ENCODE data around the gene SIGLEC6. TPM values are rescaled to one million over a fixed set of nuclear protein-coding genes. Genes with fewer than 3 reads are reported as not detected.

SIGLEC6 gene
- total RNA-seq, 1 experiment from 2014 or later = 0.37 TPM

GRCh38 chr19:51567583-51567982 lies 36.1 kb upstream of the SIGLEC6 start (continued):
- TF ChIP-seq USF1 (CRISPR knock-in tag; IDR thresholded peaks at IDR 0.05) (no peak), SMAD4 (CRISPR knock-in tag; IDR thresholded peaks at IDR 0.05) (no peak), JAZF1 (CRISPR knock-in tag; IDR thresholded peaks at IDR 0.05) (no peak), PRRX2 (CRISPR knock-in tag; IDR thresholded peaks at IDR 0.05) (no peak), CTCF (IDR thresholded peaks at IDR 0.05) (no peak)

GRCh38 chr19:51566489-51567100 lies 35.1 kb upstream of the SIGLEC6 start:
- ATAC-seq (no peak), DNase-seq (ENCODE audit: low spot score) (no peak)
- ChIA-PET POLR2A (no interaction called here), CTCF (no interaction called here)
- H3K4me3 Mint-ChIP-seq = no peak overlapping the region
- no peaks in the 10 kb centered on the region for H3K9me3 Mint-ChIP-seq
- peaks cover 67% of the 10 kb centered on the region for H3K27me3 Mint-ChIP-seq (ENCODE audit: low read depth)
- H3K36me3 Mint-ChIP-seq = no peaks in the 10 kb centered on the region
- no peak overlapping the region for H3K27ac Mint-ChIP-seq
- TF ChIP-seq NFATC4 (CRISPR knock-in tag; IDR thresholded peaks at IDR 0.05) (no peak), ZNF512 (CRISPR knock-in tag; IDR thresholded peaks at IDR 0.05; ENCODE audit: borderline replicate concordance) (no peak), ZMAT4 (CRISPR knock-in tag; IDR thresholded peaks at IDR 0.05) (no peak), CBFB (CRISPR knock-in tag; IDR thresholded peaks at IDR 0.05; ENCODE audit: low read depth) (no peak), GTF2I (CRISPR knock-in tag; conservative IDR thresholded peaks at IDR 0.05) (no peak), E2F1 (CRISPR knock-in tag; IDR thresholded peaks at IDR 0.05) (no peak), SMAD3 (CRISPR knock-in tag; IDR thresholded peaks at IDR 0.05; ENCODE audit: borderline replicate concordance) (no peak), SP1 (CRISPR knock-in tag; conservative IDR thresholded peaks at IDR 0.05) (no peak), AR (CRISPR knock-in tag; IDR thresholded peaks at IDR 0.05) (no peak), FOXP4 (CRISPR knock-in tag; IDR thresholded peaks at IDR 0.05) (no peak), PRRX2 (CRISPR knock-in tag; IDR thresholded peaks at IDR 0.05) (no peak), TEAD4 (CRISPR knock-in tag; IDR thresholded peaks at IDR 0.05) (no peak), MAX (CRISPR knock-in tag; IDR thresholded peaks at IDR 0.05) (no peak), KAT7 (CRISPR knock-in tag; IDR thresholded peaks at IDR 0.05; ENCODE audit: borderline replicate concordance) (no peak)
- peaks cover 2% of the 10 kb centered on the region for H3K4me1 Mint-ChIP-seq

Measured in WTC11 (cell line).